HG03103 (cell line): ENCODE data around the gene PLEKHG5.

ENCODE experiments used
- ATAC-seq: cut with Tn5 transposase; IDR thresholded peaks from one replicate; pipeline ENCODE4 v1.9.1; 2021; ENCODE audit warnings: low read depth; ENCODE audit not compliant: unreplicated experiment

Gene PLEKHG5

GRCh38 chr1:6417961-6418667 is 73.4 kb downstream of the PLEKHG5 start:
- ATAC-seq = no peak
